GM18519 (cell line): ENCODE results near the gene PRCC.
A peak's percentile ranks its signal among the peaks of the same experiment; 100 is the strongest.

Experiments used
- ATAC-seq: cut with Tn5 transposase; IDR thresholded peaks from one replicate; pipeline ENCODE4 v1.9.1; 2021; ENCODE audit warnings: mild to moderate bottlenecking, moderate library complexity; ENCODE audit not compliant: unreplicated experiment, low FRiP score

The PRCC gene

GRCh38 chr1:156811168-156811567 is 43.8 kb downstream of the PRCC start:
- no peak for ATAC-seq

- no peak for ATAC-seq
Measured at GRCh38 chr1:156812293-156812990, 45.1 kb downstream of the PRCC start.

- no peak for ATAC-seq
Measured at GRCh38 chr1:156813298-156813697, 46.0 kb downstream of the PRCC start.

- ATAC-seq = no peak
Measured at GRCh38 chr1:156813750-156814570, 46.6 kb downstream of the PRCC start.

GRCh38 chr1:156814571-156815260 is 47.4 kb downstream of the PRCC start:
- ATAC-seq = no peak

GRCh38 chr1:156815307-156815826 is 48.0 kb downstream of the PRCC start:
- no peak for ATAC-seq

- ATAC-seq = no peak
Measured at GRCh38 chr1:156815961-156816422, 48.7 kb downstream of the PRCC start.

- peak; percentile 64 for ATAC-seq
Measured at GRCh38 chr1:156816561-156817328, 49.4 kb downstream of the PRCC start, which contains the start of gene SH2D2A. SH2D2A (minus strand) TSS chr1:156816848; CDS start chr1:156816708, 140 bp downstream.

GRCh38 chr1:156821801-156822200 is 54.5 kb downstream of the PRCC start:
- no peak for ATAC-seq

GRCh38 chr1:156822680-156823079 is 55.3 kb downstream of the PRCC start:
- no peak for ATAC-seq

GRCh38 chr1:156823210-156823790 is 56.0 kb downstream of the PRCC start:
- no peak for ATAC-seq

GRCh38 chr1:156826630-156827029 is 59.3 kb downstream of the PRCC start:
- no peak for ATAC-seq

- no peak for ATAC-seq
Measured at GRCh38 chr1:156828400-156829124, 61.2 kb downstream of the PRCC start.

- no peak for ATAC-seq
Measured at GRCh38 chr1:156832434-156832833, 65.1 kb downstream of the PRCC start.

- ATAC-seq = no peak
Measured at GRCh38 chr1:156833603-156834002, 66.3 kb downstream of the PRCC start.

GRCh38 chr1:156834322-156834721 is 67.0 kb downstream of the PRCC start:
- ATAC-seq = no peak

- ATAC-seq = no peak
Measured at GRCh38 chr1:156836041-156836654, 68.8 kb downstream of the PRCC start.

- ATAC-seq = no peak
Measured at GRCh38 chr1:156836892-156837291, 69.6 kb downstream of the PRCC start.

GRCh38 chr1:156838972-156839371 is 71.6 kb downstream of the PRCC start:
- no peak for ATAC-seq
